H1 (cell line): ENCODE data around the gene ATP7B. TPM values are rescaled to one million over a fixed set of nuclear protein-coding genes. Genes with fewer than 3 reads are reported as not detected.

Experiments
- CTCF ChIA-PET: fragments of 300-600 bp; sonication (Branson Sonifier 250); formaldehyde crosslinking; loops from one replicate; lab custom pipeline; 2021; ENCODE audit not compliant: partially characterized antibody; lab: Charles Lee
- POLR2A ChIA-PET: fragments of 300-600 bp; sonication (Branson Sonifier 250); formaldehyde crosslinking; loops from one replicate; lab custom pipeline; 2021; ENCODE audit warnings: inconsistent platforms; ENCODE audit not compliant: partially characterized antibody; lab: Charles Lee
- DNase-seq, 2 experiments: peaks; one replicate each; pipeline versions ENCODE4 v3.0.0 to v3.0.0-alpha.2; 2010 to 2022; ENCODE audit warnings: low spot score in 2 of 2, low read depth in 1 of 2, mixed read lengths in 1 of 2
- FAIRE-seq: peaks from 2 replicates; lab custom pipeline; 2011; peaks lifted over from hg19 to GRCh38; lab: Jason Lieb, UNC
- H2AFZ ChIP-seq: 2 replicates; pipeline ENCODE4 v1.8.1; 2012; ENCODE audit warnings: low read length, inconsistent platforms
- H2AK5ac ChIP-seq: 2 replicates; pipeline ENCODE4 v1.6.1; 2013; ENCODE audit warnings: low read depth, low read length
- H2BK120ac ChIP-seq: replicated peaks from 2 replicates; pipeline ENCODE3; 2013; ENCODE audit warnings: low read depth, low read length, inconsistent platforms
- H2BK12ac ChIP-seq: 2 replicates; pipeline ENCODE4 v1.6.1; 2013; ENCODE audit warnings: low read depth, low read length
- H2BK15ac ChIP-seq: 2 replicates; pipeline ENCODE4 v1.6.1; 2013; ENCODE audit warnings: low read length
- H2BK20ac ChIP-seq: 2 replicates; pipeline ENCODE4 v1.6.1; 2013; ENCODE audit warnings: low read length
- H2BK5ac ChIP-seq: 2 replicates; pipeline ENCODE4 v1.6.1; 2013; ENCODE audit warnings: low read depth, low read length
- H3K14ac ChIP-seq: 2 replicates; pipeline ENCODE4 v1.6.1; 2013; ENCODE audit warnings: inconsistent platforms; ENCODE audit not compliant: insufficient read length
- H3K18ac ChIP-seq: 2 replicates; pipeline ENCODE4 v1.6.1; 2013; ENCODE audit warnings: low read length; ENCODE audit errors: extremely low read depth
- H3K23ac ChIP-seq: 2 replicates; pipeline ENCODE4 v1.6.1; 2013; ENCODE audit warnings: inconsistent platforms; ENCODE audit not compliant: insufficient read length
- H3K23me2 ChIP-seq: 2 replicates; pipeline ENCODE4 v1.6.1; 2013; ENCODE audit warnings: low read depth, low read length
- H3K27ac ChIP-seq: 2 replicates; pipeline ENCODE4 v1.6.1; 2011; ENCODE audit warnings: low read depth, low read length, inconsistent platforms
- H3K27me3 ChIP-seq, 4 experiments: replicated peaks in 1 of 4; 1 replicate in 1 of 4; 2 replicates in 3 of 4; pipeline versions ENCODE4 v1.6.1 to v1.8.1; 2011 to 2013; ENCODE audit warnings: low read length in 3 of 4, mild to moderate bottlenecking in 3 of 4, inconsistent platforms in 2 of 4, mixed read lengths in 2 of 4, moderate library complexity in 1 of 4; ENCODE audit not compliant: control insufficient read depth in 3 of 4, insufficient read depth in 3 of 4; ENCODE audit errors: extremely low read depth in 1 of 4
- H3K36me3 ChIP-seq, 4 experiments: 2 replicates each; pipeline versions ENCODE4 v1.6.1 to v1.8.1; 2011 to 2013; ENCODE audit warnings: mild to moderate bottlenecking in 4 of 4, low read length in 3 of 4, moderate library complexity in 2 of 4, control low read depth in 1 of 4, inconsistent platforms in 1 of 4; ENCODE audit not compliant: insufficient read depth in 4 of 4, control insufficient read depth in 2 of 4
- H3K4ac ChIP-seq: replicated peaks from 2 replicates; pipeline ENCODE3; 2013; ENCODE audit warnings: low read length, low read depth, mixed read lengths, inconsistent platforms; ENCODE audit not compliant: insufficient read length
- H3K4me1 ChIP-seq, 4 experiments: replicated peaks in 1 of 4; 1 replicate in 1 of 4; 2 replicates in 3 of 4; pipeline versions ENCODE4 v1.6.1 to v1.8.1; 2011 to 2013; ENCODE audit warnings: low read length in 3 of 4, inconsistent platforms in 2 of 4, mixed read lengths in 1 of 4; ENCODE audit not compliant: insufficient read depth in 4 of 4, control insufficient read depth in 3 of 4
- H3K4me2 ChIP-seq, 2 experiments: 2 replicates each; pipeline versions ENCODE4 v1.6.1 to v1.8.1; 2011 to 2013; ENCODE audit warnings: low read depth in 2 of 2, low read length in 2 of 2, control low read depth in 1 of 2, inconsistent platforms in 1 of 2, mild to moderate bottlenecking in 1 of 2; ENCODE audit not compliant: insufficient read depth in 1 of 2
- H3K4me3 ChIP-seq, 4 experiments: fragments of 200-600, 300-600 bp in 1 of 4; sonication (generic), shearing (Covaris generic), sonication (Bioruptor Twin) in 1 of 4; 2 replicates each; pipeline versions ENCODE4 v1.5.1 to v1.8.1; 2011 to 2016; ENCODE audit warnings: low read length in 4 of 4, low read depth in 3 of 4, control low read depth in 2 of 4, inconsistent platforms in 2 of 4, mild to moderate bottlenecking in 2 of 4, mixed read lengths in 1 of 4, moderate library complexity in 1 of 4; ENCODE audit not compliant: insufficient read depth in 2 of 4; ENCODE audit errors: extremely low read depth in 1 of 4
- H3K56ac ChIP-seq: replicated peaks from 2 replicates; pipeline ENCODE3; 2013; ENCODE audit warnings: low read depth, mild to moderate bottlenecking, mixed read lengths, low read length, inconsistent platforms; ENCODE audit not compliant: insufficient read length
- H3K79me1 ChIP-seq: 2 replicates; pipeline ENCODE4 v1.6.1; 2013; ENCODE audit warnings: low read depth, low read length, control low read depth
- H3K79me2 ChIP-seq, 2 experiments: 2 replicates each; pipeline versions ENCODE4 v1.6.1 to v1.8.1; 2012 to 2013; ENCODE audit warnings: low read length in 2 of 2, mild to moderate bottlenecking in 2 of 2, inconsistent platforms in 1 of 2; ENCODE audit not compliant: insufficient read depth in 2 of 2, control insufficient read depth in 1 of 2
- H3K9ac ChIP-seq, 4 experiments: replicated peaks in 1 of 4; 1 replicate in 1 of 4; 2 replicates in 3 of 4; pipeline versions ENCODE4 v1.6.1 to v1.8.1; 2011 to 2013; ENCODE audit warnings: low read depth in 3 of 4, low read length in 3 of 4, control low read depth in 2 of 4, mild to moderate bottlenecking in 2 of 4, moderate library complexity in 2 of 4, inconsistent platforms in 1 of 4; ENCODE audit errors: extremely low read depth in 1 of 4
- H3K9me3 ChIP-seq, 2 experiments: 2 replicates each; pipeline versions ENCODE4 v1.6.1 to v1.8.1; 2012 to 2013; ENCODE audit warnings: mild to moderate bottlenecking in 2 of 2, moderate library complexity in 2 of 2, control low read depth in 1 of 2, inconsistent platforms in 1 of 2, low read depth in 1 of 2, low read length in 1 of 2, mixed read lengths in 1 of 2; ENCODE audit not compliant: insufficient read depth in 2 of 2
- H4K20me1 ChIP-seq, 2 experiments: replicated peaks in 1 of 2; 2 replicates each; pipeline versions ENCODE3 to v1.8.1; 2011 to 2013; ENCODE audit warnings: inconsistent platforms in 2 of 2, low read length in 2 of 2, mild to moderate bottlenecking in 1 of 2; ENCODE audit not compliant: insufficient read depth in 2 of 2, control insufficient read depth in 1 of 2
- H4K5ac ChIP-seq: 2 replicates; pipeline ENCODE4 v1.6.1; 2013; ENCODE audit warnings: low read length, low read depth, mixed read lengths, inconsistent platforms; ENCODE audit not compliant: insufficient read length
- H4K8ac ChIP-seq: 2 replicates; pipeline ENCODE4 v1.8.0; 2013; ENCODE audit warnings: mild to moderate bottlenecking, moderate library complexity, low read length, inconsistent platforms; ENCODE audit not compliant: insufficient read depth; ENCODE audit errors: extremely low read depth
- H4K91ac ChIP-seq: replicated peaks from 2 replicates; pipeline ENCODE3; 2013; ENCODE audit warnings: low read length, mixed read lengths, inconsistent platforms; ENCODE audit not compliant: insufficient read length
- ATF2 ChIP-seq: IDR thresholded peaks from 2 replicates; pipeline ENCODE4 v1.6.1; 2012; ENCODE audit warnings: low read length, inconsistent platforms
- WGBS, 2 experiments: shearing (Covaris generic) in 1 of 2; methylation state at CpG; one replicate each; pipeline versions ENCODE4 v1.1.6 to v1.1.7; 2013 to 2015; ENCODE audit warnings: low lambda C conversion rate in 2 of 2, mixed read lengths in 2 of 2, inconsistent platforms in 1 of 2, low coverage in 1 of 2, missing lambda C conversion rate in 1 of 2; ENCODE audit not compliant: insufficient replicate concordance in 2 of 2, insufficient coverage in 1 of 2, insufficient read length in 1 of 2; ENCODE audit errors: extremely low coverage in 1 of 2, missing lambda C conversion rate in 1 of 2; 5-methylcytosine and 5-hydroxymethylcytosine counted together
- polyA plus RNA-seq, 7 experiments: library from polyadenylated mRNA; depleted of rRNA in 3 of 7; stranded (reverse) in 5 of 7; unstranded in 2 of 7; fragments of >200 nt in 5 of 7; fragments of 200-250 nt in 2 of 7; gene quantifications; 1 replicate in 5 of 7; 2 replicates in 1 of 7; 4 replicates in 1 of 7; pipeline versions ENCODE4 v1.2.1 to v1.2.3, GENCODE V29; 2011 to 2013; ENCODE audit warnings: missing spikeins in 2 of 7, mixed read lengths in 2 of 7
- total RNA-seq: library from RNA; stranded (reverse); fragmentation: NEBNext Ultra II Directional; extraction: Animal tissue kit (Norgen Biotek cat#: 25700); gene quantifications from 2 replicates; pipeline ENCODE4 v1.2.1, GENCODE V29; 2021

The ATP7B gene
- total and polyA plus RNA-seq, 2 of the 8 experiments (the other 6 are each of a cell fraction or from before 2014, with no cell fraction given): 4.1 to 9.2 TPM

GRCh38 chr13:51997186-51997585 is 14.1 kb downstream of the ATP7B start:
- DNase-seq: no peak
- TF ChIP-seq ATF2: no peak
- H4K91ac ChIP-seq: no peak overlapping the region
- H3K9me3 ChIP-seq: no peaks in the 10 kb centered on the region
- CTCF ChIA-PET: interaction anchor here (0.9 to 2.1 kb wide), 3 partner anchors 11 to 131 kb away, joined by 3 to 6 read pairs (median 3); no protein-coding TSS in a partner anchor
- peaks cover 2% of the 10 kb centered on the region; the same call in 1 of the 2 replicates for H3K23me2 ChIP-seq
- no peaks in the 10 kb centered on the region for H3K79me2 ChIP-seq
- H2BK5ac ChIP-seq: no peak overlapping the region
- H3K4ac ChIP-seq: no peak overlapping the region
- 0 out of 2 replicates have a peak, but pooled peaks cover 3% of the 10 kb centered on the region for H3K79me1 ChIP-seq
- H4K5ac ChIP-seq: no peak overlapping the region
- H3K27ac ChIP-seq: no peak overlapping the region
- no peak overlapping the region for H2BK20ac ChIP-seq
- H2BK12ac ChIP-seq: no peak overlapping the region
- H3K9ac ChIP-seq: no peak overlapping the region
- H4K20me1 ChIP-seq: no peaks in the 10 kb centered on the region
- no peak overlapping the region for H2AK5ac ChIP-seq
- H2BK15ac ChIP-seq: no peak overlapping the region
- H2BK120ac ChIP-seq: no peak overlapping the region
- no peak overlapping the region for H4K8ac ChIP-seq
- H3K4me3 ChIP-seq: no peak overlapping the region
- WGBS, 2 experiments: 92% methylated on average over 2 of the region's 2 CpGs; no CpG with 5 or more reads in 1 of the 2 experiments
- H3K56ac ChIP-seq: no peak overlapping the region
- no peak for FAIRE-seq
- no peak overlapping the region for H3K23ac ChIP-seq
- POLR2A ChIA-PET: no interaction called here
- H3K27me3 ChIP-seq: no peaks in the 10 kb centered on the region; a peak in 1 of 7 replicates
- H3K4me1 ChIP-seq: peaks cover 0 to 19% (median 14%) of the 10 kb centered on the region in 4 experiments; a peak in 5 of 7 replicates
- H3K4me2 ChIP-seq: no peak overlapping the region
- no peaks in the 10 kb centered on the region for H3K36me3 ChIP-seq
- no peak overlapping the region for H3K18ac ChIP-seq
- H2AFZ ChIP-seq: no peak overlapping the region
- no peak overlapping the region for H3K14ac ChIP-seq
